Spleen (tissue), 7 donors: ENCODE results near the gene OR4D11.

Experiments
- POLR2A ChIP-seq, 3 donors: fragments of 450-650 bp; IDR thresholded peaks; one replicate each; pipeline ENCODE4 v1.5.1; 2017; ENCODE audit warnings: antibody characterized with exemption in 3 of 3, mild to moderate bottlenecking in 1 of 3
- TF ChIP-seq, protein P1 (sequence below), 11 experiments: fragments of 200-600 bp in 7 of 11; fragments of 450-650 bp in 4 of 11; sonication (generic) in 4 of 11; IDR thresholded peaks in 8 of 11; conservative IDR thresholded peaks in 3 of 11; 1 replicate in 7 of 11; 2 replicates in 4 of 11; pipeline versions ENCODE4 v1.4.0 to v1.8.0; 2016 to 2021; ENCODE audit warnings: antibody characterized with exemption in 11 of 11, inconsistent platforms in 4 of 11, mild to moderate bottlenecking in 1 of 11
- donor health status: DM: no; HTN: no; CAD: no; lungs with moderate emphysema.
- donor health status: DM: no; HTN: no; CAD: no.
- donor health status: DM: no; HTN: no; CAD: no.

DNA sequence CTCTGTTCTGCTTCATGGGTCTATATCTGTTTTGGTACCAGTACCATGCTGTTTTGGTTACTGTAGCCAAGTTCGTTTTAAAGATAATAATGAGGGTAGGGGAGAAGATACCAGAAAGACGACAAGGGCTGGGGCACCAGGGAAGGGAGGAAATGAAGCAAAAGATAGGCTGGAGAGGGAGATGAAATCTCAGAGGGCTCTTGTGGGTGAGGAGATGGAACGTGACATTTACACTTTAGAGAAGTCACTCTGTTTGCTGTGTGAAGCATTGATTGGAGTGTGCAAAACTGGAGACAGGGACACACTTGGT lies 41.4 kb downstream of the OR4D11 start:
- TF ChIP-seq, protein P1, sequence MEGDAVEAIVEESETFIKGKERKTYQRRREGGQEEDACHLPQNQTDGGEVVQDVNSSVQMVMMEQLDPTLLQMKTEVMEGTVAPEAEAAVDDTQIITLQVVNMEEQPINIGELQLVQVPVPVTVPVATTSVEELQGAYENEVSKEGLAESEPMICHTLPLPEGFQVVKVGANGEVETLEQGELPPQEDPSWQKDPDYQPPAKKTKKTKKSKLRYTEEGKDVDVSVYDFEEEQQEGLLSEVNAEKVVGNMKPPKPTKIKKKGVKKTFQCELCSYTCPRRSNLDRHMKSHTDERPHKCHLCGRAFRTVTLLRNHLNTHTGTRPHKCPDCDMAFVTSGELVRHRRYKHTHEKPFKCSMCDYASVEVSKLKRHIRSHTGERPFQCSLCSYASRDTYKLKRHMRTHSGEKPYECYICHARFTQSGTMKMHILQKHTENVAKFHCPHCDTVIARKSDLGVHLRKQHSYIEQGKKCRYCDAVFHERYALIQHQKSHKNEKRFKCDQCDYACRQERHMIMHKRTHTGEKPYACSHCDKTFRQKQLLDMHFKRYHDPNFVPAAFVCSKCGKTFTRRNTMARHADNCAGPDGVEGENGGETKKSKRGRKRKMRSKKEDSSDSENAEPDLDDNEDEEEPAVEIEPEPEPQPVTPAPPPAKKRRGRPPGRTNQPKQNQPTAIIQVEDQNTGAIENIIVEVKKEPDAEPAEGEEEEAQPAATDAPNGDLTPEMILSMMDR (IDR thresholded peaks at IDR 0.05 in 8 of 11, conservative IDR thresholded peaks at IDR 0.05 in 3 of 11) = no peak
- no peak for TF ChIP-seq POLR2A (IDR thresholded peaks at IDR 0.05)
